GM18508 (cell line): Measurements from ENCODE around the gene HGFAC.
"Not testable (repeated sequence)": the region's sequence is repeated elsewhere in the genome, so short reads cannot be mapped to it uniquely, and the experiment has no call there.

ENCODE experiments used
- ATAC-seq: cut with Tn5 transposase; IDR thresholded peaks from one replicate; pipeline ENCODE4 v1.9.1; 2021; ENCODE audit warnings: moderate number of reproducible peaks; ENCODE audit not compliant: insufficient read depth, unreplicated experiment

The HGFAC gene

DNA sequence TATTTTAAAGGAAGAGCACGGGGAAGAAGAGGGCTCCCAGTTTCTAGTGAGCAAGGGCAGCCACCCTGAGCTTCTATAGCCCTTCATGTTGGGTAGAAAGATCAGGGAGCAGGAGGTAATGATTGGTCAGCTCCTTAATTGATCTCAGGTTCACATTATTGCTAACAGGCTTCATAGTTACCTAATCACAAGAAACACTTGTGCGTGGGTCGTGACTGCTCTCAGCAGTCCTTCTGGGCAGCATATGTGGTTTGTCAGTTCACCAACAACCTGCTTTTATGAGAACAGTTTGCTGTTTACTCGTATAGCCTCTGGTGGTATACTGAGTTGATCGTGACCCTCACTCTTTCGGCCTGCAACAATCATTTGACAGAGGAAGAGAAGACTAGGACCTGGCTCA lies 16.6 kb downstream of the HGFAC start:
- ATAC-seq = no peak

DNA sequence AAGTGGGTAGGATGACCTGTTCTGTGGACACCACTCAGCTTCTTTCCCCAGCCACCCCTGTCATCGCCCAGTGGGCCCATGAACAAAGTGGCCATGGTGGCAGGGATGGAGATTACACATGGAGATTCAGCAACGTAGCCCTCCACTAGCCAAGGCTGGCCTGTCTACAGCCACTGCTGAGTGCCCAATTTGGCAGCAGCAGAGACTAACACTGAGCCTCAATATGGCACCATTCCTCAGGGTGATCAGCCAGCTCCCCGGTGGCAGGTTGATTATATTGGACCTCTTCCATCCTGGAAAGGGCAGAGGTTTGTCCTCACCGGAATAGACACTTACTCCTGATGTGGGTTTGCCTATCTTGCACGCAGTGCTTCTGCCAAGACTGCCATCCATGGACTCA lies 17.4 kb downstream of the HGFAC start:
- not testable (repeated sequence) for ATAC-seq

DNA sequence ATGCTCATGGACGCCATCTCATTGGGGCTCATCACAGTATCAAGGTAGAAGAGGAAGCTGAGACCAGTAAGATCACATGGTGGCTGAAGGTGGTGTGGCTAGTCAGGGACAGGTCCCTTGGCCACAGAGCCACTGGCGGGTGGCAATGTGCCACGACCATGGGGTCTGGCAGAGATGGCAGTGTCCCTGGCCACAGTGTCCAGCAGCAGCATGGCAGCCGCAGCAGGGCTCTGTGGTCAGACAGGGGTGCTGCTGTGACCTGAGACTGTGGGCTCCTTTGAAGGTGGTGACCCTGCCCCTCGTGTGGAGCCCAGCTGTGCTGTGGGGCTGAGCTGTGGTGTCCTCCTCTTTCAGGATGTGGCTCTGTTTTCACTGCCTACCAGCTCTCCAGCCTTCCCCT lies 19.2 kb downstream of the HGFAC start:
- no peak for ATAC-seq

DNA sequence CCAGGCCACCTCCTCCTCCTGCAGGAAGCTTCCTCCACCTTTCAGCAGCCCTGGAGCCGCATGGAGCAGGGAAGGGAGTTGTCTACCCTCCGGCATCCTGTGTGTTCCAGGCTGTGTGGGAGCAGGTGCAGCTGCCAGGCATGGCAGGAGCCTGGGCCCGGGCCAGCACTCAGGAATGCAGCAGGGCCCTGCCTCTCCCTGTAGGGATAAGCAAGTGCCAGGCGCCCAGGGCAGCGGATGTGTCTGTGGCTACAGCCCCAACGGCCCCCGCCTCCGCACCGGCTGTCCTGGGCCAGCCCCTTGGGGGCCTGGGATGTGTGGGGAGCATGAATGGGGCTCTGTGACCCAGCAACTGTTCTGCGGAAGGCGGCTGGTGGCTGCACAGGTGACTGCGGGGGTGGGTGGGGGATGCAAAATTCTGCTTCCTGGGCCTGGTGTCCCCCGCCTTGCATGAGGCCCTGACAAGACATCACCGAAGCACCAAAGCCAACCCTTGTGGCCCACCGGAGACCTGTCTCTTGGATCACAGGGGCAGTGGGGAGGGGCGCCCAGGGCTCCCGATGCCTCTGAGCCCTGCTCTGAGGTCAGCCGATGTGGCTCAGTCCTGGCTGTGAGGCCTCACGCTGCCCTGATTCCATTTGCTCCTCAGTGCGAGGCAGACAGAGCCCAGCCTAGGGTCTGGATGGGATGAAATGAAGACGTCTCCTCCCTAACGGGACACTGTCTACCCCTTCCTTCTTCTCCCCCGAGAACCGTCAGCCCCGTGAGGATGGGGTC lies 19.9 kb downstream of the HGFAC start:
- ATAC-seq = no peak

DNA sequence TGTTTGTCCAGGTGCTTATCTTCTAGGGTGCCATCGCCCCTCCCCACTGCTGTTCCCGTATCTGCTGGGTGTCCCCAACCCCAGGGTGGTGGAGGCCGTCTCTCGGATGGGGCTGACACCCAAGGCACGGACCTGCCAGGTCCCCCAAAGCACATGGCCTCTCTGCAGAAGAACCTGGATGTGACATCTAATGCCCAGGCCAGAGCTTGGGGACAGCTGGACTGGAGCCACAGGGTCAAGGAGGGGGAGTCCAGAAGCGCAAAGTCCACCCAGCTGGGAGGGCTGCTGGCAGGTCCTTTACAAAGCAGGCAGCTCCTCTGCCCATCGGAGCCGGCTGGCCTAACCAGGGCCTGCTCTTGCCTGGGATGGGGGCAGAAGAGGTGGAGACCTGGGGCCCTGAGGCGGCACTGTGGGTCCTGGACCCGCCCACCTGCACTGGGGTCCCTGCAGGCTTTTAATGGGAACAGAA lies 20.6 kb downstream of the HGFAC start:
- ATAC-seq = no peak

DNA sequence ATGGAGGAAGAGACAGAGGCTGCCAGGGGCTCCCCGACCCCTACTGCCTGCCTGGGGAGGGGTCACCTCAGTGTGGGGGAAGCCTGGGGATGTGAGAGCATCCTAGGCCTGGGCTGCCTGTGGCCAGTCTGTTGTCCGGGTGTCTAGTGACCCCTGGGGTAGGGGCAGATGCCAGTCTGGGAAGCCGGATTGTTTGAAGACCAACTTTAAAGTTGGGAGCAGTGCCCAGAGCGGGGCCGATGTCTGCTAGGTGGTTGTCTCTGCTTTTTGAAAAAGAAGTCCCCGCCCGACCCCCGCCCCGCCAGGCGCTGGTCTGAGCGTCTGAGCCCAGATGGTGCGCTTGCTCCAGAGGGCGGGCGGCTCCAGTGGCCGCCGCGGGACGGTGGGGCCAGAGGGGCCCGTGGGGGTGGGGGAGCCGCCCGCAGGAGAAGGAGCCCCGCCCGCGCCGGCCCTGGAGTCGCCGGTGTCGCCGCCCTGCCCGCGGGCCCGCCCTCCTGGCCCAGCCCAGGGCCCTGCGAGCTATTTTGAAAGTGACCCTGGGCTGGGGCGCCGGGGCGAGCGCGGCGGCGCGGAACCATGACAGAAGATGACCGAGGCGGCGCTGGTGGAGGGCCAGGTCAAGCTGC lies 21.1 kb downstream of the HGFAC start, which contains the start of gene DOK7:
Gene DOK7 (plus strand): TSS at position 517 of the 626 bp plus-strand sequence. CDS start 70 bp downstream, at position 587.
- no peak for ATAC-seq

DNA sequence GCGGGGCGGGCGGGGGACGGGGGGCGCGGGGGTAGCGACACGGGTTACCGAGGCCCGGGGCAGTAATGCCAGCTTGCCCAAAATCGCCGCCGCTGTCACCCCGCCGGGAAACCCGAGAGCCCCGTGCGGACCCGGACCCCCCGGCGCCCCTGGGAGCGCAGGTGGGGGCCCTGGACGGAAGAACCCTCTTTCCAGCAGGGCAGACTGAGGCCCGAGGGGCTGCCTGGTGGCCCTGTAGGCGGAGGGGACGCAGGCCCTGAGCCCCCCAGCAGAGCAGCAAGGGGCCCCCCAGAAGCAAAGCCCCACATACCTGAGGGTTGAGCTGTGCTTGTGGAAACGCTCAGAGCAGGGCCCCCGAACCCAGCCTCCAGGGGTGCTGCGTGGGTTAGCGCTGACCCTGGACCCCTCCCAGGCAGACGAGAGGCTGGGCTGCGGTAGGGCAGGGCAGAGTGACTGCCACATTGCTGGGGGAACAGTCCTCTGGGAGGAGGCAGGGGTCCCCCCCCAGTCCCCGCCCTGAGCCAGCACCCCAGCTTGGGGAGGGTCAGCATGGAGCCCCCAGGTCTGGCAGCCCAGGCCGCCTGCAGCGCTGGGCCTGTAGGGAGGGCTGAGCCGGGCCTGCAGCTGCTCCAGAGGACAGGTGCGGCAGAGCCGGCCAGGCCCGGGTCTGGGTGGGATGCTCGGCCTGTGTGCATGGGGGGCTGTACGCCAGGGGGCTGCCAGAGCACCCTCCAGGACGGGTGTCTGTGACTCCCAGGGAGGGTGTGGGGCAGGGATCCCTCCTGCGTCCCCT lies 22.0 kb downstream of the HGFAC start:
- ATAC-seq = no peak

DNA sequence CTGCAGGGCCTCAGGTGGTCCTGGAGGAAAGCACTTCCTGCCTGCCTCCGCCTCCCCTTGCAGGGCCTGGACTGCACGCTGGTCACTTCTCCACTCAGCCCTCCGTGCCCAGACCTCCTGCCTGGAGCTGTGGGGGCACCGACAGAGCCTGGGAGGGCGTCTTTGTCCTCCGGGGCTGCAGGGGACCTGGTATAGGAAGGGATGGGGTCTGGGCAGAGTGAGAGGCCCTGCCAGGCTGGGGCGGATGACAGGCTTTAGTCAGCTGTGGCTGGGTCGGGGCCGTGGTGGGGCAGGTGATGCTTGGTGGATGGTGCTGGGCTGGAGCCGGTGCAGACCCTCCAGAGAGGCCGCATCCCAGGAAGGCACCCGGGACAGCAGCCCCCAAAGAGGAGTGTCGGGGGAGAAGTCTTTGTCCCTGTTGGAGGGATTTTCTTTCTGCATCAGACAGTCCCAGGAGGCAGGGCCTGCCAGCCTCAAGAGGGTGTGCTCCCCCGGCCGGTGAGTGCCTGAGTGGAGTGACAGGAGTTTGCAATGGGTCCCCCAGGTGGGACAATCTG lies 22.7 kb downstream of the HGFAC start:
- ATAC-seq = no peak

DNA sequence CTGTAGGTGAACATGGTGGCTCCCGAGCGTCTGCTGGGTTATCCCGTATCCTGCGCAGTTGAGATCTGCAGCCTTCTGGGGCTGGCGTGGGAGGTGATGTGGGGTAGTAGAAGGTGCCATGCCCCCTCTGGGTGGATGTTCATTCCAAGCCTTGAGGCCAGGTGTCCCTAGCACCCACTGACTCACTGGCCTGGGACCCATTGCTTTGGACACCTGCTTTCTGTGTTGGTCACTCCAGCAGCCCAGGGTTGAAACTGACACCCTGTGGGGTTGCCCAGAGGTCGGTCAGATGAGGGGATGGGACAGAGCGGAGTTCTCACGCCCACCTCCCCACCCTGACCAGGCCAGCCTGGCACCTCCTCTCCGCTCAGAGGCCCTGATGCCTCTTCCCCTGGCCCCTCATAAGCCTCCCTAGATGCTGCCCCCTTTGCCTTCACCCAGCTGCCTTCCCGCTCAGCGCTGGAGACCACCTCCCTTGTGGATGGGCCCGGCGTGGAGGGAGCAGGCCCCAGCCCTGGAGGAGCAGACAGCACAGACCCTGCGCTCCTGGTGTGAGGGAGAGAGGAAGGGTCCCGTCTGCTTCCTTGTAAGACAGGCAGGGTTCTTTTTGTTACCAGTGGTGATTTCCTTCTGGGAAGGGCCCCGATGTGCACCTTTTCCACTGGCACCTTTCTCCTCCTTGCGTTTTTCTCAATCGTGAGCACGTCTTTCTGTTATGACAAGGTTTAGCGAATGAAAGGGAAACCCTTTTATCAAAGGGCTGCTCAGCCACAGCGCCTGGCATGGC lies 23.3 kb downstream of the HGFAC start:
- ATAC-seq = no peak

DNA sequence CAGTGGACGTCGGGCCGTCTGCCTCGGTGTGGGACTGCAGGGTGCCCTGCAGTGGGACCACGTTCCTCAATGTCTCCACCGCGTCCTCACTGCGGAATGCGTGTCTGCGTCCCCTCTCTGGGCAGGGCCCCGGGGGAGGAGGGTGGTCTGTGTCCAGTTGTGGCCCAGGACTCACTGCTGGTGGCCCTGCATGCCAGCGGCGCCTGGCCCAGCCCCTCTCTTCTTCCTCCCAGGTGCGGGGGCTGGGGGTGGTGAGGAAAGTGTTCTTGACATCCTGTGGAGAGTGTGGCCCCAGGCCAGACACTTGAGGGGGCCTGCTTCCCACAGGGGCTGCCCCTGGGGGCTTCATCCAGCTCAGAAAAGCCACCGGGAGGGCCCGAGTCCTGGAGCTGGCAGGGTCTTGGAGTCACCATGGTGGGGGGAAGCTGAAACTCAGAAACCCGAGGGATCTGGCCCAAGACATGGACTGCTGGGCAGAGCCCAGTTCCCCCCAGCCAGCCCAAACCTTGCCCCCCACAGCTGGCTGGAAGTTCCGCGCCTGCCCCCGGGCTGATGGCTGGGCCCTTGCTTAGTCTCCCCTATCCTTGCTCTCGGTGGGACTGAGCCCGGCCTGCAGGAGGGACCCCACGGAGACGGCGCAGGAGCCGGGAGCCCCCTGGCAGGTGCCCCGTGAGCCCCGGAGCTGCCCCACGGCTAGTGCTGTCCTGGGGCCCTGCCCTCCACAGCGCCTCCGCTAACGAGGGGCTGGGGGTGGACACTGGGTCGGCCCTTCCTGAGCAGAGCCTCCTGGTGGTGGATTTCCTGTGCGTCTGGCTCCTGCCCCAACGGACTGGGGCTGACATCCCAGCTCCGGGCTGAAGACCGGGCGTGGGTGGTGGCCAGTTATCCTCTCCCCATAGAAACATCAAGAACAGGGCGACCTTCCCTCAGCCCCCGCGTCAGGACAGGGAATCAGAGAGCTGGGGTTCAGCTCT lies 24.2 kb downstream of the HGFAC start:
- ATAC-seq = no peak

DNA sequence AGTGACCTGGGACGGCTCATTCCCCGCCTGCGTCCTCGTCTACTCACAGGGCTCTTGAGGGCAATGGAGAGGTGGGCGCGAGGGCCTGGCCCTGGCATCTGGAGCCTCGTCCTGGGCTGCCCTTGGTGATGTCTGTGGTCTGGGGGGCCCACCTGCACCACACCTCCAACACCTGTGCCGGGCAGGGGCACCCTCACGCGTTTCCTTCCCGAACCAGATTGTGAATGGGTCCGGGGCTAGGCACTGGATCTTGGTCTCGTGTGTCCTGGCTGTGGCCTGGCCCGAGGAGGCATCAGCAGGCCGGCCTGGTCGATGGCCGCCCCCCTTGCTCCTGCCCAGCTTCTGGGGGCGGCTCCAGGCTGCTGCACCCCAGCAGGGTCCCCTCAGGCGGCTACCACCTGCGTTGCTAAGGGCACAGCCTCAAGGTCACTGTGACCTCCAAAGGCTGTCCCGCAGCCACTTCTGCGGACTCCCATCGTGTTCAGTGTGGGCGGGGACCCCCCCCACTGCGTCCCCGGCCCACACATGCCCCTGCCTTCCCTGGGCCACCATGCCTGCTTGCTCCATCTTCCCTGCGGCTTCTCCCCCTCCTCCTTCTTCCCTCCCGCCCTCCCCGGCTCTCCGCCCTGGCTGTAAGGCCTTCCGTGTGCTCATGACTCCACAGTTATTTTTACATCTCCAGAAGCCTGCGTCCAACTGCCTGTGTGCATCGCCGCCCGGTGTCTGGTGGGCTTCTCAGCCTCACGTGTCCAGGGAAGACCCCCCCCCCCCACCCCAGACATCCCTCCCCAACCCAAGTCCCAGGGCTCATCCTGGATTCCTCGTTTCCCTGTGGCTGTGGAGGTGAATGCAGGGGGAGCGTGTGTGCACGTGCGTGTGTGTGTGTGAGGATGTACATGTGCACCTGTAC lies 25.2 kb downstream of the HGFAC start:
- no peak for ATAC-seq

DNA sequence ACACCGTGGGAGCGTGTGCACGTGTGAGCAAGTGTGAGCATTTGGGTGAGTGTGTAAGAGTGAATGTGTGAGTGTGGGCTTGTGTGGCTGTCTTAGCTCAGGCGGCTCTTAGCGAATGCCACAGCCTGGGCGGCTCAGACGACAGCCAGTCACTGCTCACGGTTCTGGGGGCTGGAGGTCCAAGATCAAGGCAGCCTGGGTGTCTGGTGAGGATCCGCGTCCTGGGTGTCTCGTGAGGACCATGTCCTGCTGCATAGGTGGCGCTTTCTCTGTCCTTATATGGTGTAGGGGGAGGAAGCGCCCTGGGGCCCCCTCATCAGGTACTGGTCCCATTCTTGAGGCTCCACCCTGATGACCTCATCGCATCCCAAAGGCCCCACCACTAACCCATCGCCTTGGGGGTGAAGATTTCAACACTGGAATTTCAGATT lies 25.8 kb downstream of the HGFAC start:
- ATAC-seq = no peak

DNA sequence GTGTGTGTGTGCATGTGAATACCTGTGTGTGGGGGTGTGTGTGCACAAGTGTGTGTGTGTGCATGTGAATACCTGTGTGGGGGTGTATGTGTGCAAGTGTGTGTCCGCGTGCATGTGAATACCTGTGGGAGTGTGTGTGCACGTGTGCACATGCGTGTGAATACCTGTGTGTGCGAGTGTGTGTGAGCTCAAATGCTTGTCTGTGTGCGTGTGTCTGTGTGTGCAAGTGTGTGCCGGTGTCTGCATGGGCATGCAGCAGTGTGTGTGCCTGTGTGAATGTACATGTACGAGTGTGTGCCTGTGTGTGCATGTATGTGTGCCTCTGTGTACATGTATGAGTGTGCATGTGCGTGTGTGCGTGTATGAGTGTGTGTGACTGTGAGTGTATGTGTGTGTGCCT lies 26.4 kb downstream of the HGFAC start:
- ATAC-seq = no peak

DNA sequence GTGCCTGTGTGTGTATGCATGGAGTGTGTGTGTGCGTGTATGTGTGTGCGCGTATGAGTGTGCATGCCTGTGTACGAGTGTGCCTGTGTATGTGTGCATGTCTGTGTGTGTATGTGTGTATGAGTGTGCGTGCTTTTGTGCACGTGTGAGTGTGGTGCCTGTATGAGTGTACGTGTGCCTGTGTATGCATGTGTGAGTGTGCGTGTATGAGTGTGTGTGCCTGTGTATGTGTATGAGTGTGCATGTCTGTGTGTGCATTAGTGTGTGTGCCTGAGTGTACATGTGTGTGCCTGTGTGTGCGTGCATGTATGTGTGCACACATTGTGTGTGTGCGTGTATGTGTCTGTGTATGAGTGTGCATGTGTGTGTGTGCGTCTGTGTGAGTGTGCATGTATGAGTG lies 27.0 kb downstream of the HGFAC start:
- ATAC-seq = no peak

DNA sequence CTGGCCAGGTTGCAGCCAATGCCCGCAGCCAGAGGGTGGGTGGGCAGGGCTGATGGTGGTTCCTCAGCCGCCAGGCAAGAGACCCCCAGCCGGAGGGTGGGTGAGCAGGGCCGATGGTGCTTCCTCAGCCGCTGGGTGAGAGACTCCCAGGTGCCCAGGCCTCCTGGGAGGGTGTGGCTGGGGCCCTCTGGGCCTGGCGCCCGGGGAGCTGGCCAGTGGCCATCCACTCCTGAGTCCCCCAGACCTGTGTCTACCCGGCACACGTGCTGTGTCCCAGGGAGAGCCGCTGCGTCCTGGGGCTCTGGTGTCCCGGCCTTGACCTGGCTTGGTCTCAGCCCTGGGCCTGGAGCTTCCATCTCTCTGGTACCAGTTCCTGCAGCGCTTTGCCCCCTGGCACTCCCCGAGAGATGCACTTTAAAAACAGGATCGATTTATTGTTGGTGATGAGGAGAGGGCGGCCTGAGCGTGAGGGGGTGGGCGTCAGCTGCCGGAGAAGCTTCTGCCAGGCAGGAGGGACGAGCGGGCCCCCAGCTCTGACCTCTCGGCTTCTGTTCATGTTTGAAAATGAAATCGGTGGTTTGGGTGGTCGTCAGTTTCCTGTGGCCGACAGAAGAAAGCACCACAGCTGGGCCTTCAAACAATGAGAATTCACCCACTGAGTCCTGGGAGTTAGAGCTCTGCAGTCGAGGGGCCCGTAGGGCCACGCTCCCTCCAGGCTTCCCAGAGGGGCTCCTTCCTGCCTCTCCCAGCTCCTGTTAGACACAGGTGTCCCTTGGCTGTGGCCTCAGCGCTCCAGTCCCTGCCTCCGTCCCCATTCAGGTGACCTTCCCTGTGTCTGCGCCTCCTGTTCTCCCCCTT lies 27.8 kb downstream of the HGFAC start:
- ATAC-seq = no peak

DNA sequence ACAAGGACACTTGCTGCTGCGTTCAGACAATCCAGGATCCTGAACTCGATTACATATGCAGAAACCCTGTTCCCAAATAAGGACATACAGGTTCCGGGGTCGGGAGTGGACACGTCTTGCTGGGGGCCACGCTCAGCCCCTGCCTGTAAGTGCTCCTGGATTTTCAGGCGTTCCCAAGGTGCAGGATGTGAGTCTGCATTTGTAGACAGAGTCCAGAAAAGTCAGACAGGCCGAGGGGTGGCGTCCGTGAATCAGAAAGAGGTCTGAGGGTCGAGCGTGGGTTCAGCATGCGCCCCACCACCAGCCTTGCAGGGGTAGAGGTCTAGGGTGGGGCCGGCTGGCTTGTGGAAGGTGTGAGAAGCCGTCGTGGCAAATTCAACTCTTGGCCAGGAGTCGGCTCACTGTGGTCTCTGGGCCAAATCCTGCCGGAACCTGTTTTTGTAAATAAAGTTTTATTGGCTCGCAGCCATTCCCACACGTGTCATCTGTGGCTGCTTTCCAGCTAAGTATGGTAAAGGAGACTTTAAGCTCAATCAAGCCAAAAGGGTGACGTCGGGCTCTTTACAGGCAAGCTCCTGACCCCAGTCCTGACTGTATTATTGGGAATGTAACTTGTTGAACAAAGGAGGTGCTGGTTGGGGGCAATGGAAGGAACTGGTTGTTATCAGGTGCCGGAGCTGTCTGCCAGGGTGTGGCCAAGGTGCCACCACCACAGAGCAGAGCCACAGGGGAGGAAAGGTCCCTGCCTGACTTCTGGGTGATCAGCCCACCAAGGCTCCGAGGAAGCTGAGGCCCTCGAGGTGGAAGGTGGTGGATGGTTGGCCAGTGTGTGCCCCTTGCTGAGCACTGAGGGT lies 28.7 kb downstream of the HGFAC start:
- no peak for ATAC-seq
